ENCODE data around the gene ANGPTL4. TPM values are rescaled to one million over a fixed set of nuclear protein-coding genes. Genes with fewer than 3 reads are reported as not detected.

The ANGPTL4 gene
- 8.6 and 13.4 TPM in 2 replicates for total RNA-seq

DNA sequence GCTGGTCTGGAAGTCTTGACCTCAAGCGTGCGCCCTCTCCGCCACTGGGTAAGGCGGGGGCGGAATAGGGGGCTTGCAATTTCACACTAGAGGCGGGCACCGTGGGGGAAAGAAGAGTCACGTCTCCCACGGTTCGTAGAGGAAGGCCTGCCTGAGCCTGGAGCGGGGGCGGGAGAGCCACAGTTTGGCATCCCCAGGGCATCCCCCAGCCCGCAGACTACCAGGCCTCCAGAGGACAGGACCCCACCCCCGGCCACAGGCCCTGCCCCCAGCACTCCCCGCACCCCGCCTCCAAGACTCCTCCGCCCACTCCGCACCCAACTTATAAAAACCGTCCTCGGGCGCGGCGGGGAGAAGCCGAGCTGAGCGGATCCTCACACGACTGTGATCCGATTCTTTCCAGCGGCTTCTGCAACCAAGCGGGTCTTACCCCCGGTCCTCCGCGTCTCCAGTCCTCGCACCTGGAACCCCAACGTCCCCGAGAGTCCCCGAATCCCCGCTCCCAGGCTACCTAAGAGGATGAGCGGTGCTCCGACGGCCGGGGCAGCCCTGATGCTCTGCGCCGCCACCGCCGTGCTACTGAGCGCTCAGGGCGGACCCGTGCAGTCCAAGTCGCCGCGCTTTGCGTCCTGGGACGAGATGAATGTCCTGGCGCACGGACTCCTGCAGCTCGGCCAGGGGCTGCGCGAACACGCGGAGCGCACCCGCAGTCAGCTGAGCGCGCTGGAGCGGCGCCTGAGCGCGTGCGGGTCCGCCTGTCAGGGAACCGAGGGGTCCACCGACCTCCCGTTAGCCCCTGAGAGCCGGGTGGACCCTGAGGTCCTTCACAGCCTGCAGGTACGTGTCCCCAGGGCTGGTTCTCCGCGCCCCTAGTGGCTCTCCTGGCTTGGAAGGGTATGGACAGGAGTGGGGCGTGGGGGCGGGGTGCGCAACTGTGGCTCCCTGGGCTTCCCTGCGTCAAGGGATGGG, at the start of gene ANGPTL4:
Gene ANGPTL4, plus strand, starts transcription at position 353 of the 969 bp plus-strand sequence. Its CDS starts 167 bp downstream, at position 520.

GRCh38 chr19:8321067-8321985, 42.6 kb upstream of the ANGPTL4 start, which contains the start of the genes NDUFA7 and RPS28:
TSS of gene NDUFA7 (minus strand) at chr19:8321375. CDS start at chr19:8321358, 17 bp downstream.
TSS of gene RPS28 (plus strand) at chr19:8321496. CDS start at chr19:8321531, 35 bp downstream.

GRCh38 chr19:8342684-8343482, 21.1 kb upstream of the ANGPTL4 start, which contains the start of gene KANK3:
TSS of gene KANK3 (minus strand) at chr19:8343262. CDS start at chr19:8337828, 5,434 bp downstream.

GRCh38 chr19:8389891-8390616, 26.1 kb downstream of the ANGPTL4 start, which contains the start of gene RAB11B:
TSS of gene RAB11B (plus strand) at chr19:8390360. CDS start at chr19:8390417, 57 bp downstream.

DNA sequence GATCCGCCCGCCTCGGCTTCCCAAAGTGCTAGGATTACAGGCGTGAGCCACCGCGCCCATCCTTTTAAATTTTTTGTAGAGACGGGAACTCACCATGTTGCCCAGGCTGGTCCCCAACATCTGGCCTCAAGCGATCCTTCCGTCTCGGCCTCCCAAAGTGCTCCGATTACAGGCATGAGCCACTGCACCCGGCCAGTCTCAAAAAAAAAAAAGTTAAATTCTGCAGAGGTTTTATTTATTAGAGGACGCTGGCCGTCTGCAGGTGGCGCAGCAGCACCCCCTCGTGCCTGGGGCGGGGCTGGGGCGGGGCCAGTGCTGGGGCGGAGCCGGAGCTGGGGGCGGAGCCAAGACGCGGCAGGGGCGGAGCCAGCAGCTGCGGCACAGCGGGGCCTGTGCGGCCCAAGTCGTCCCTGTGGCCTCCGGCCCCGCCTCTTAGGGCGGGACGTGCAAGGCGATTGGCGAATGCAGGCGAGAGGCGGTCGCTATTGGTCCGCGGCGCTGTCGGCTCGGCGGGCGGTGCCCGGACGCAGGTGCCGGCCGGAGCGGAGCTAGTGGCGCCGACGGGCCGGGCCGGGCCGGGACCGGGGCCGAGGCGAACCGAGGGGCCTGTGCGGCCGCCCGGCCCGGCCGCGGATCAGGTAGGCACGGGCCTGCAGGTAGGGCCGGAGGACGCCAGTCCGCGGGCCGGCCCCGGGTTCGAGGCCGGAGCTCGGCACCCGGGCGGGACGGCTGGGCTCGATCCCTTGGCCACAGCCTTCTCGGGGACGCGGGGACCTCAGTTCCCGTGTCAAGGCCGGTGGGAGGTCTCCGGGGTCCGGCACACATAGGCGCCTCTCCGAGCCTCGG, 49.1 kb downstream of the ANGPTL4 start, which contains the start of gene MARCHF2:
Gene MARCHF2, plus strand, starts transcription at position 523 of the 846 bp plus-strand sequence. CDS start 8,536 bp downstream, outside the sequence.

Other genes with a start within 250 kb of the ANGPTL4 start
- gene FBN3, start 214.6 kb upstream of the ANGPTL4 start, total RNA-seq: not detected in 2 replicates
- 11.0 and 19.0 TPM in 2 replicates for gene CERS4, start 154.8 kb upstream of the ANGPTL4 start, total RNA-seq
- 49.6 and 52.1 TPM in 2 replicates for gene CD320, start 55.8 kb upstream of the ANGPTL4 start, total RNA-seq
- gene NDUFA7, start 42.8 kb upstream of the ANGPTL4 start, total RNA-seq: 6.8 and 8.0 TPM in 2 replicates
- 200 and 362 TPM in 2 replicates for gene RPS28, start 42.7 kb upstream of the ANGPTL4 start, total RNA-seq
- 0.18 TPM in 1 of 2 replicates, not detected in the other for gene KANK3, start 20.9 kb upstream of the ANGPTL4 start, total RNA-seq
- 37.1 and 73.7 TPM in 2 replicates for gene RAB11B, start 26.2 kb downstream of the ANGPTL4 start, total RNA-seq
- 64.3 and 76.9 TPM in 2 replicates for gene MARCHF2, start 49.1 kb downstream of the ANGPTL4 start, total RNA-seq
- 44.8 and 68.2 TPM in 2 replicates for gene HNRNPM, start 80.8 kb downstream of the ANGPTL4 start, total RNA-seq
- not detected in 2 replicates for gene PRAM1, start 138.5 kb downstream of the ANGPTL4 start, total RNA-seq
- 7.6 and 9.5 TPM in 2 replicates for gene ZNF414, start 150.0 kb downstream of the ANGPTL4 start, total RNA-seq
- gene MYO1F, start 213.3 kb downstream of the ANGPTL4 start, total RNA-seq: under 0.01 and 0.05 TPM in 2 replicates
- 11.9 and 21.7 TPM in 2 replicates for gene ADAMTS10, start 246.6 kb downstream of the ANGPTL4 start, total RNA-seq

Data from smooth muscle cell of the umbilical artery (primary cell).